KMS-11 (cell line): ENCODE results near the gene CNNM3.
"Not testable (repeated sequence)": the region's sequence is repeated elsewhere in the genome, so short reads cannot be mapped to it uniquely, and the experiment has no call there.

ENCODE experiments used
- H2AFZ ChIP-seq: fragments of 200-600 bp; sonication (generic); 2 replicates; pipeline ENCODE4 v1.6.1; 2016; ENCODE audit warnings: antibody characterized with exemption, mixed run types, low read depth
- H3K27ac ChIP-seq: fragments of 200-600 bp; sonication (generic); 2 replicates; pipeline ENCODE4 v1.6.1; 2016; ENCODE audit warnings: mild to moderate bottlenecking, mixed run types
- H3K27me3 ChIP-seq: fragments of 200-600 bp; sonication (generic); 2 replicates; pipeline ENCODE4 v1.6.1; 2017; ENCODE audit warnings: mild to moderate bottlenecking, low read depth, mixed run types, moderate library complexity; ENCODE audit not compliant: insufficient read depth
- H3K36me3 ChIP-seq: fragments of 200-600 bp; sonication (generic); 2 replicates; pipeline ENCODE4 v1.6.1; 2017; ENCODE audit warnings: mild to moderate bottlenecking, mixed run types; ENCODE audit not compliant: insufficient read depth
- H3K4me1 ChIP-seq: fragments of 200-600 bp; sonication (generic); 2 replicates; pipeline ENCODE4 v1.6.1; 2016; ENCODE audit warnings: mild to moderate bottlenecking, low read depth, mixed run types; ENCODE audit not compliant: poor library complexity, severe bottlenecking
- H3K4me2 ChIP-seq: fragments of 200-600 bp; sonication (generic); 2 replicates; pipeline ENCODE4 v1.7.0; 2016; ENCODE audit warnings: mild to moderate bottlenecking, mixed run types
- H3K4me3 ChIP-seq: fragments of 200-600 bp; sonication (generic); IDR thresholded peaks from 2 replicates; pipeline ENCODE4 v1.6.1; 2017; ENCODE audit warnings: low read depth, low read length, mixed read lengths; ENCODE audit not compliant: insufficient read depth
- H3K79me2 ChIP-seq: fragments of 200-600 bp; sonication (generic); 2 replicates; pipeline ENCODE4 v1.6.1; 2016; ENCODE audit warnings: low read depth, mixed run types; ENCODE audit not compliant: insufficient read depth
- H3K9ac ChIP-seq: fragments of 200-600 bp; sonication (generic); 2 replicates; pipeline ENCODE4 v1.6.1; 2016; ENCODE audit warnings: mild to moderate bottlenecking, mixed run types
- H4K20me1 ChIP-seq: fragments of 200-600 bp; sonication (generic); 2 replicates; pipeline ENCODE4 v1.6.1; 2016; ENCODE audit warnings: mild to moderate bottlenecking, mixed run types; ENCODE audit not compliant: insufficient read depth
- CTCF ChIP-seq: fragments of 200-600 bp; sonication (generic); conservative IDR thresholded peaks from 2 replicates; pipeline ENCODE4 v1.6.1; 2017; ENCODE audit warnings: low read depth, mild to moderate bottlenecking, antibody characterized with exemption, low read length, moderate library complexity, mixed read lengths

CNNM3 gene

GRCh38 chr2:96861074-96861473, 45.0 kb downstream of the CNNM3 start:
- H3K27ac ChIP-seq = no peak overlapping the region
- no peak for TF ChIP-seq CTCF
- H3K4me3 ChIP-seq = no peak overlapping the region
- H3K9ac ChIP-seq = no peak overlapping the region
- H3K79me2 ChIP-seq = peaks cover 16% of the 10 kb centered on the region
- no peak overlapping the region for H2AFZ ChIP-seq
- H3K27me3 ChIP-seq = no peaks in the 10 kb centered on the region
- no peaks in the 10 kb centered on the region; the same call in 1 of the 2 replicates for H4K20me1 ChIP-seq
- H3K4me1 ChIP-seq = peaks cover 7% of the 10 kb centered on the region
- peaks cover 2% of the 10 kb centered on the region; the same call in 1 of the 2 replicates for H3K36me3 ChIP-seq
- no peak overlapping the region for H3K4me2 ChIP-seq

- not testable (repeated sequence) for H3K4me3 ChIP-seq, H3K27ac ChIP-seq, H3K36me3 ChIP-seq, H3K4me2 ChIP-seq, H2AFZ ChIP-seq, H3K9ac ChIP-seq, H4K20me1 ChIP-seq, H3K79me2 ChIP-seq, H3K27me3 ChIP-seq, H3K4me1 ChIP-seq
Observed at GRCh38 chr2:96863056-96863455, 47.0 kb downstream of the CNNM3 start.

- TF ChIP-seq CTCF = no peak
- H3K4me3 ChIP-seq = no peak overlapping the region
- H3K79me2 ChIP-seq = peaks cover 5% of the 10 kb centered on the region; the same call in 1 of the 2 replicates
- H3K27ac ChIP-seq = no peak overlapping the region
- no peaks in the 10 kb centered on the region for H4K20me1 ChIP-seq
- H3K4me2 ChIP-seq = no peak overlapping the region
- no peak overlapping the region for H2AFZ ChIP-seq
- H3K4me1 ChIP-seq = peaks cover under 1% of the 10 kb centered on the region
- H3K9ac ChIP-seq = no peak overlapping the region
- H3K27me3 ChIP-seq = no peaks in the 10 kb centered on the region
- peaks cover 2% of the 10 kb centered on the region; the same call in 1 of the 2 replicates for H3K36me3 ChIP-seq
Observed at GRCh38 chr2:96863575-96864342, 47.7 kb downstream of the CNNM3 start.

GRCh38 chr2:96864343-96865091, 48.4 kb downstream of the CNNM3 start:
- H3K79me2 ChIP-seq = peaks cover 5% of the 10 kb centered on the region; the same call in 1 of the 2 replicates
- no peak overlapping the region for H2AFZ ChIP-seq
- no peak overlapping the region for H3K9ac ChIP-seq
- H3K4me3 ChIP-seq = no peak overlapping the region
- no peaks in the 10 kb centered on the region for H4K20me1 ChIP-seq
- no peaks in the 10 kb centered on the region for H3K27me3 ChIP-seq
- H3K4me1 ChIP-seq = no peaks in the 10 kb centered on the region
- no peak overlapping the region for H3K4me2 ChIP-seq
- H3K36me3 ChIP-seq = peaks cover 2% of the 10 kb centered on the region; the same call in 1 of the 2 replicates
- TF ChIP-seq CTCF = no peak
- H3K27ac ChIP-seq = no peak overlapping the region
